MCF 10A (cell line): Measurements from ENCODE around the gene AEBP1. TPM values are rescaled to one million over a fixed set of nuclear protein-coding genes. Genes with fewer than 3 reads are reported as not detected.

ENCODE experiments used
- BruUV-seq: library from RNA; stranded (reverse); fragments of 400-500 nt; replicated peaks from 2 replicates; lab custom pipeline; 2021; lab: Mats Ljungman, UMichigan
- CTCF ChIA-PET: fragments of 300-600 bp; sonication (Branson Sonifier 250); formaldehyde crosslinking; extraction: SDS; loops from one replicate; lab custom pipeline; 2021; ENCODE audit warnings: antibody characterized with exemption, inconsistent platforms; lab: Yijun Ruan, JAX
- POLR2A ChIA-PET: fragments of 300-600, 350-650 bp; sonication (Branson Sonifier 250); formaldehyde crosslinking; extraction: SDS; loops from one replicate; lab custom pipeline; 2020; ENCODE audit warnings: antibody characterized with exemption, inconsistent platforms; lab: Yijun Ruan, JAX
- DNase-seq: peaks from one replicate; pipeline ENCODE4 v3.0.0-alpha.2; 2018; ENCODE audit not compliant: unreplicated experiment
- H3K27ac Mint-ChIP-seq: one replicate; pipeline ENCODE4 v1.8.0; 2022; ENCODE audit warnings: mild to moderate bottlenecking, low read depth, mixed read lengths; ENCODE audit not compliant: unreplicated experiment
- H3K27me3 Mint-ChIP-seq: one replicate; pipeline ENCODE4 v1.8.0; 2022; ENCODE audit warnings: mixed read lengths; ENCODE audit not compliant: insufficient read depth, unreplicated experiment
- H3K36me3 Mint-ChIP-seq: one replicate; pipeline ENCODE4 v1.8.0; 2022; ENCODE audit warnings: mild to moderate bottlenecking, moderate library complexity, mixed read lengths; ENCODE audit not compliant: insufficient read depth, unreplicated experiment
- H3K4me1 Mint-ChIP-seq: one replicate; pipeline ENCODE4 v1.8.0; 2022; ENCODE audit warnings: mixed read lengths; ENCODE audit not compliant: insufficient read depth, unreplicated experiment
- H3K4me3 Mint-ChIP-seq: one replicate; pipeline ENCODE4 v1.8.0; 2022; ENCODE audit warnings: mild to moderate bottlenecking, moderate library complexity, mixed read lengths; ENCODE audit not compliant: unreplicated experiment
- H3K9me3 Mint-ChIP-seq: one replicate; pipeline ENCODE4 v1.8.0; 2022; ENCODE audit warnings: mixed read lengths; ENCODE audit not compliant: unreplicated experiment
- CTCF ChIP-seq: fragments of 200-600 bp; IDR thresholded peaks from one replicate; pipeline ENCODE4 v1.8.0; 2022; ENCODE audit warnings: antibody characterized with exemption, mild to moderate bottlenecking; ENCODE audit not compliant: unreplicated experiment
- intact Hi-C: fragments of 100-400 bp; cut with micrococcal nuclease; formaldehyde crosslinking; loops from 2 replicates; pipeline ENCODE4 v1.14.1; 2022
- total RNA-seq: library from RNA; stranded (reverse); gene quantifications from 2 replicates; pipeline ENCODE4 v1.2.3, GENCODE V29; 2022

Gene AEBP1
- total RNA-seq, 1 experiment from 2014 or later = not detected

DNA sequence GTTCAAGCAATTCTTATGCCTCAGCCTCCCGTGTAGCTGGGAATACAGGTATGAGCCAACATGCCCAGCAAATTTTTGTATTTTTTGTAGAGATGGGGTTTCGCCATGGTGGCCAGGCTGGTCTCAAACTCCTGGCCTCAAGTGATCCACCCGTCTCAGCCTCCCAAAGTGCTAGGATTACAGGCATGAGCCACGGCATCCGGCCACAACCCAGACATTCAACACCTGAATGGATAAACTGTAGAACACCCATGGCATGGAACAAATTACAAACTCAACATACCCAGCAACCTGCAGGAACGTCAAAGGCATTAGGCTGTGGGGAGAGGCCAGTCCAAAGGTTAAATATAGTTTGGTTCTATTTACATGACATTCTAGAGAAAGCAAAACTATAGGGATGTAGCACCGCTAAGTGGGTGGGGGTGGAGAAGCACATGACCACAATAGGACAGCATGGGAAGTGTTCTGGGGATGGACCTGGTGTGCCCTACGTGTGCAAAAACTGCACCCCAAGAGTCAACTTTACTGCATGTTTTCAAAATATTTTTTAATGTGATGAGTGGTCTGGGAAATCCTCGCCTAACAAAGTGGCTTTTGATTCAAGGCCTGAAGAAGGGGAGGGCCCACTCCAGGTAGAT, 32.3 kb upstream of the AEBP1 start:
- intact Hi-C loops = loop anchor here (1.0 kb wide), 2 partner anchors 124 to 128 kb away; partner anchors contain the start of gene YKT6
- POLR2A ChIA-PET = interaction anchor here (0.7 to 2.4 kb wide), 10 partner anchors 8 to 128 kb away, joined by 3 to 13 read pairs (median 5); partner anchors contain the start of genes DBNL and POLD2
- TF ChIP-seq CTCF = no peak
- Mint-ChIP-seq H3K36me3 (peaks cover 60% of the 10 kb centered on the region), H3K27ac (peak overlapping the region; percentile 42), H3K4me3 (peak overlapping the region; percentile 54), H3K27me3 (no peaks in the 10 kb centered on the region), H3K4me1 (peaks cover 37% of the 10 kb centered on the region), H3K9me3 (no peaks in the 10 kb centered on the region)
- BruUV-seq = no TSS peak
- DNase-seq = no peak
- CTCF ChIA-PET = interaction anchor here (0.6 to 2.0 kb wide), 6 partner anchors 9 to 968 kb away, joined by 3 to 6 read pairs (median 4); partner anchors contain the start of gene YKT6

DNA sequence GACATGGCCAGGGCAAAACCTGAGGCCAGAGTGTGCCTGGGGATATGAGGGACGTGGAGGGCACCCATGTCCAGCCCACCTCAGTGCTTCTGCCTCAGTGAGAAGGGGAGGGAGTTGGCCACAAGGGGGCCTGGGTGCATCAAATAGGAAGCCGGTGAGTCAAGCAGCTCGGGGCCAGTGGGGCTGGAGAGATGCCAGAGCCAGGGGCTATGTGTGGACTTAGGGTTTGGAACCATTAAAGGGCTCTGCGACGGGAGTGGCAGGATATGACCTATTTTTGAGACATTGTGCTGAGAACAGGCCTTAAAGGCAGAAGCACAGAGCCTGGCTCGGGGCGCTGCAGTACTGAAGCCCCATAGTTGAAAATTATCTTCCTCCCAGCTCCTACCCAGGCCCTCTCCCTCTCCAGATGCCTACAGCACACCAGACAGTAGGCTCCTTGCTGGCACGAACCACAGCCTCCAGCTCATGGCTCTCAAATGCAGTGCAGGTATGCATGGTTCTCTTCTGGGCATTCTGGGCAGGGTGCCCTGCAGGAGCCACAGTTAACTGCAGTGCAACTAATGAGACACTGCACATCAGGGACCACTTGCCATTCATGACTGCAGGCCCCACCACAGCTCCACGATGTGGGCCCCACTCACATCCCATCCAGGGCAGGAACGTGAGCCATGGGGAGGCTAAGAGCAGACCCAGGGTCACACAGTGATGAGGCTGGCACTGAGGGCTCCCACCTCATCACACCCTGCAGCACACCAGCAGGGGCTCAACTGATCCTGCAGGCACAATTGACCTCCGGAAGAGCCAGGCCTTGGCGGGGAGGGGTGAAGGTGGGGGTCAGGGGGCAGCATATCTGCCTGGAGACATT, 31.5 kb upstream of the AEBP1 start:
- Mint-ChIP-seq H3K4me1 (peaks cover 35% of the 10 kb centered on the region), H3K36me3 (peaks cover 56% of the 10 kb centered on the region), H3K27ac (peak overlapping the region; percentile 42), H3K9me3 (no peaks in the 10 kb centered on the region), H3K4me3 (peak overlapping the region; percentile 54), H3K27me3 (no peaks in the 10 kb centered on the region)
- ChIA-PET CTCF (interaction anchor here (0.7 to 2.0 kb wide), 5 partner anchors 8 to 418 kb away, joined by 3 to 7 read pairs (median 4); partner anchors contain the start of gene YKT6), POLR2A (interaction anchor here (0.7 to 2.4 kb wide), 7 partner anchors 8 to 128 kb away, joined by 3 to 13 read pairs (median 5); partner anchors contain the start of genes DBNL and POLD2)
- peak; percentile 96 for DNase-seq
- TF ChIP-seq CTCF = peak; percentile 80
- intact Hi-C loops = loop anchor here (1.0 kb wide), 2 partner anchors 124 to 128 kb away; partner anchors contain the start of gene YKT6
- no TSS peak for BruUV-seq

DNA sequence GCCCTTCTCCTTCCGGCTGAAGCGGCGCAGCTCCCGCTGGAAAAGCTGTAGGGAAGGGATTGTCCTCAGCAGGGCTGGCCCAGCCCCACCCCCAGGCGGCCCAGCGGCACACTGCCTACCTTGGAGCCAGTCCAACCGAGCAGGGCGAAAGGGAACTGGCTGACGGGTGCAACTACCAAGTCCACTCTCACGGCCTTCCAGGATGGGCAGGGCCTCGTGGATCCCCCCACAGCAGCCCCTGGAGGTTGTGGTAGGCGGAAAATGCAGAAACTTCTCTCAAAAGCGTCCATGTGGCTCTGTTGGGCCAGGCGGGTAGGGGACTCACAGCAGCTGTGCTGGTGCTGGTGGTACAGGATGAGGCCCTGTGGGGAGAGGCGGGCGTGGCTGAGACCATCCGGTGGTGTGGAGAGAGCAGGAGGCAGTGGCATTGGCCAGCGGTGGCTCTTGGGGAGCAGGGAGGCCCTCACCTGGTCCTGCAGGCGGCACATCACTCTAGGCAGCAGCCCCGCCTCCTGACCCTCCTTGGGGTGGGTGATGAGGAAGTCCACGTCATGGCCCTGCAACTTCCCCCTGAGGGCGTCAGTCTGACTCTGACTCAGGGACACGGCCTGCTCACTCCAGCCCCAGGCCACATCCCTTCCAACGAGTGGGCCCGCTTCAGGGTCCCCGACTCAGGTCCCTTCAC, 30.3 kb upstream of the AEBP1 start:
- TF ChIP-seq CTCF = no peak
- Mint-ChIP-seq H3K36me3 (peaks cover 61% of the 10 kb centered on the region), H3K27ac (peak overlapping the region; percentile 66), H3K4me1 (peaks cover 35% of the 10 kb centered on the region), H3K9me3 (no peaks in the 10 kb centered on the region), H3K4me3 (peak overlapping the region; percentile 54), H3K27me3 (no peaks in the 10 kb centered on the region)
- no TSS peak for BruUV-seq
- ChIA-PET CTCF (interaction anchor here (0.7 to 1.8 kb wide), 3 partner anchors 15 to 127 kb away, joined by 3 to 7 read pairs (median 4); partner anchors contain the start of gene YKT6), POLR2A (interaction anchor here (0.6 kb wide), 1 partner anchor 1145 kb away, joined by 3 read pairs; no protein-coding TSS in a partner anchor)
- intact Hi-C loops = no loop called here
- peak; percentile 87 for DNase-seq
